NCI-H82 treated with DMSO at 0.1 percent for 48 hours (cell line): ENCODE measurements around the gene NMB.

Source experiments
- DNase-seq: peaks from one replicate; lab custom pipeline; 2025; ENCODE audit not compliant: unreplicated experiment; lab: John Stamatoyannopoulos, UW

Gene NMB

DNA sequence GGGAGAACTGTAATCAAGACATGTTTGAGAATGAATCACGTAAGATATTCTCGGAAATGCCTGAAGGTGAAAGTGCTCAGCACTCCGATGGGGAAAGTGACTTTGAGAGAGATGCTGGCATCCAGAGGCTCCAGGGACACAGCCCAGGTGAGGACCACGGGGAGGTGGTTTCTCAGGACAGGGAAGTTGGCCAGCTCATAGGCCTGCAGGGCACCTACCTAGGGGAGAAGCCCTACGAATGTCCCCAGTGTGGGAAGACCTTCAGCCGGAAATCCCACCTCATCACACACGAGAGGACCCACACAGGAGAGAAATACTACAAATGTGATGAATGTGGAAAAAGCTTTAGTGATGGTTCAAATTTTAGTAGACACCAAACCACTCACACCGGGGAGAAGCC lies 37.4 kb downstream of the NMB start:
- DNase-seq, result no peak

GRCh38 chr15:84616235-84616634 lies 41.8 kb downstream of the NMB start:
- no peak for DNase-seq

GRCh38 chr15:84611631-84612030 lies 46.4 kb downstream of the NMB start:
- DNase-seq, result no peak

DNA sequence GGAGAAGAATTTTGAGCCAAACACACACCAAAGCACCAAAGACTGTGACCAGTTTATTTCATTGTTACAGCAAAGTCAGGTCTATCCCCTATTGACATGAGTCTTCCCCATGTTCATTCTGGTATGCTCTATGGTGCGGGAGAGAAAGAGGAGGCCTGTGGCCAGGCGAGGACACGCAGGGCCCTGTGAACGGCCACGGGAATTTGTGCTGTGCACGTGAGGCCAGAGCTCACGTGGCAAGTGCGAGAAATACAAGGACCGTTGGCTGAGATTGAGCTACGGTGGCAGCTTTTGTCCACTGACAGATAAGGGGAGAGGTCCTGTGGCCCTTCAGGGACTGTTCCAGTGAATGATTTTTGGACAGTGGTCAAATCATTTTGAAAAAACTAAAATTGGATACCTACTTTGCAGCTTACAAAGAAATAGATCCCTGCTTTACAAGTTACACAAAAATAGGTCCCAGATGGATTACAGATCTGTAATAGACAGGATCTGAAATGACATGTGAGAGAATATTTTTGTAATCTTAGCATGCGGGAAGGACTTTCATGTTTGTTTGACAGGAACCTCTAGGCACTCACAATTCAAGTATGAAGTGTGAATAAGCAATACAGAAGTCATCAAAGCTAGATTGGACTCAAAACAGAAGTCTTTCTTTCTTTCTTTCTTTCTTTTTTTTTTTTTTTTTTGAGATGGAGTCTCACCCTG lies 48.0 kb downstream of the NMB start:
- no peak for DNase-seq

DNA sequence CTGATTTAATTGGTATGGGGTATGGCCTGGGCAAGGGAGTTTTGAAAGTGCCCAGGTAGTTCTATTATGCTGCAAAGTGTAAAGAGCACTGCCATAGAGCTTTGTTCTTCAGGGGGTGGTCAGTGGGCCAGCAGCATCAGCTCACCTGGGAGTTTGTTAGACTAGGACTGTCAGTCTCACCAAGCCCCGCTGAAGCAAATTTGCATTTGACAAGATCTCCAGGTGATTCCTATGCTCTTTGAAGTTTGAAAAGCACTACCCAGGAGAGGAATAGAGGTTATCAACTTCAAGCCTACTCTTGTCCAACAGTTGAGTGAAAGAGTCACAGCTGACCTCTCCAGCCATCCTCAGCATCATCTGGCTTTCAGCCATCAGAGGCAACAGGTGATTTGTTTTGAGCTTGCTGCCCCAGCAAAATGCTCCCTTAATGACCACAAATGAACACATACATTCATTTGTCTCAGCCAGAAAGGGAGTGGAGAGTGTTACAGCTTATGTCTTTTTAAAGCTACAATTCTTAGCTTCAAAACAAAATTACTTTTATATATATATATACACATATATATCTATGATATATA lies 49.2 kb downstream of the NMB start:
- no peak for DNase-seq

DNA sequence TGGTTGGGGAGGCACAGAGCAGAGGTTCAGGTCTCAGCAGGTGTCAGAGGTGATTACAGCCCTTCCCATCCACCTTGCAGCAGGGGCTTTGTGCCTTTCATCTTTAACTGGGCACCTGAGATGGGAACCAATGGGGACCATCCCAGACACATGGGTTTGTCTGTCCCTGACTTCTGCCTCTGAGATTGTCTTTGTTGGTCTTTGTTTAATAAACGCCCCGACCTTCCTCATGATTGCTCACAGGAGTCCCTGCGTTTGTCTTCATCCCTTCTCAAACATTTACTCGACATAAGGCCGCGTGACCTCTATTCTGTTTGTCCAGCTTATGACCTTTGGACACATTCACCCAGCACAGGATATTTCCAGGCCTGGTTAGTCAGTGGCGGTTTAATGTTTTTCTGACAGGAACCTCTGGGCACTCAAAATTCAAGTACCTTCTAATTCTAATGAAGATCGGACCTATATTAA lies 51.3 kb downstream of the NMB start:
- no peak for DNase-seq

GRCh38 chr15:84605554-84605882 lies 52.5 kb downstream of the NMB start:
- no peak for DNase-seq
